NOMO-1 (cell line): ENCODE data around the gene ARHGAP42.

Source experiments
- DNase-seq, 2 experiments: peaks; one replicate each; lab custom pipeline; 2025; ENCODE audit not compliant: unreplicated experiment in 2 of 2; lab: John Stamatoyannopoulos, UW

Gene ARHGAP42

GRCh38 chr11:100753571-100753970 is 66.5 kb downstream of the ARHGAP42 start:
- no peak for DNase-seq

GRCh38 chr11:100756559-100756958 is 69.5 kb downstream of the ARHGAP42 start:
- no peak for DNase-seq

GRCh38 chr11:100757646-100758045 is 70.6 kb downstream of the ARHGAP42 start:
- no peak for DNase-seq

GRCh38 chr11:100759106-100759505 is 72.0 kb downstream of the ARHGAP42 start:
- no peak for DNase-seq

- no peak for DNase-seq
Observed at GRCh38 chr11:100759856-100760255, 72.8 kb downstream of the ARHGAP42 start.

- DNase-seq, result peak in 1 of 2 experiments; percentile 45
Observed at GRCh38 chr11:100760744-100761143, 73.7 kb downstream of the ARHGAP42 start.

GRCh38 chr11:100761841-100762240 is 74.8 kb downstream of the ARHGAP42 start:
- DNase-seq, result no peak

GRCh38 chr11:100766764-100767163 is 79.7 kb downstream of the ARHGAP42 start:
- no peak for DNase-seq

- DNase-seq, result no peak
Observed at GRCh38 chr11:100769165-100769564, 82.1 kb downstream of the ARHGAP42 start.

GRCh38 chr11:100769617-100770016 is 82.5 kb downstream of the ARHGAP42 start:
- no peak for DNase-seq

- no peak for DNase-seq
Observed at GRCh38 chr11:100774132-100774531, 87.0 kb downstream of the ARHGAP42 start.

GRCh38 chr11:100774859-100775258 is 87.8 kb downstream of the ARHGAP42 start:
- DNase-seq, result no peak

- no peak for DNase-seq
Observed at GRCh38 chr11:100776212-100776896, 89.3 kb downstream of the ARHGAP42 start.

GRCh38 chr11:100777103-100777502 is 90.0 kb downstream of the ARHGAP42 start:
- no peak for DNase-seq

GRCh38 chr11:100777736-100778135 is 90.6 kb downstream of the ARHGAP42 start:
- no peak for DNase-seq

- peak in 1 of 2 experiments; percentile 11 for DNase-seq
Observed at GRCh38 chr11:100778166-100778785, 91.2 kb downstream of the ARHGAP42 start.

- no peak for DNase-seq
Observed at GRCh38 chr11:100780470-100780869, 93.4 kb downstream of the ARHGAP42 start.

GRCh38 chr11:100785148-100785983 is 98.3 kb downstream of the ARHGAP42 start:
- no peak for DNase-seq

GRCh38 chr11:100788561-100789295 is 101.6 kb downstream of the ARHGAP42 start:
- no peak for DNase-seq

GRCh38 chr11:100789500-100789899 is 102.4 kb downstream of the ARHGAP42 start:
- DNase-seq, result no peak

- DNase-seq, result no peak
Observed at GRCh38 chr11:100790073-100790472, 103.0 kb downstream of the ARHGAP42 start.
